Osteoblast (primary cell): ENCODE data around the gene SLC24A3. TPM values are rescaled to one million over a fixed set of nuclear protein-coding genes. Genes with fewer than 3 reads are reported as not detected.
A peak's percentile ranks its signal among the peaks of the same experiment; 100 is the strongest.

Experiments used
- DNase-seq: peaks from one replicate; pipeline ENCODE4 v3.0.0; 2011; ENCODE audit warnings: low spot score, mixed read lengths; ENCODE audit not compliant: insufficient read length; ENCODE audit errors: missing footprints
- H2AFZ ChIP-seq: 2 replicates; pipeline ENCODE4 v1.6.0; 2011; ENCODE audit warnings: mild to moderate bottlenecking, low read length
- H3K27ac ChIP-seq: 2 replicates; pipeline ENCODE4 v1.5.1; 2011; ENCODE audit warnings: mild to moderate bottlenecking, low read depth, low read length, moderate library complexity
- H3K27me3 ChIP-seq: 2 replicates; pipeline ENCODE4 v1.6.0; 2012; ENCODE audit warnings: mild to moderate bottlenecking, control low read depth, inconsistent platforms, low read length, moderate library complexity; ENCODE audit not compliant: insufficient read depth
- H3K36me3 ChIP-seq: 2 replicates; pipeline ENCODE4 v1.5.1; 2011; ENCODE audit warnings: mild to moderate bottlenecking, low read length, control low read depth, moderate library complexity; ENCODE audit not compliant: insufficient read depth
- H3K4me1 ChIP-seq: 2 replicates; pipeline ENCODE4 v1.5.1; 2011; ENCODE audit warnings: mild to moderate bottlenecking, low read length, control low read depth, moderate library complexity; ENCODE audit not compliant: insufficient read depth
- H3K4me2 ChIP-seq: 2 replicates; pipeline ENCODE4 v1.6.0; 2011; ENCODE audit warnings: mild to moderate bottlenecking, low read length; ENCODE audit not compliant: insufficient read depth
- H3K4me3 ChIP-seq: fragments of 200-600 bp; sonication (generic); 3 replicates; pipeline ENCODE4 v1.5.1; 2012; ENCODE audit warnings: mild to moderate bottlenecking, low read length, inconsistent platforms; ENCODE audit not compliant: insufficient read depth
- H3K79me2 ChIP-seq: 2 replicates; pipeline ENCODE4 v1.6.0; 2012; ENCODE audit warnings: mild to moderate bottlenecking, low read length, control low read depth, inconsistent platforms; ENCODE audit not compliant: insufficient read depth
- H3K9me3 ChIP-seq: 2 replicates; pipeline ENCODE4 v1.5.1; 2011; ENCODE audit warnings: low read depth, low read length, control low read depth
- H4K20me1 ChIP-seq: 2 replicates; pipeline ENCODE4 v1.6.0; 2012; ENCODE audit warnings: mild to moderate bottlenecking, low read length, control low read depth; ENCODE audit not compliant: insufficient read depth
- total RNA-seq: library from RNA; depleted of rRNA; stranded (reverse); fragments of >200 nt; gene quantifications from 2 replicates; pipeline ENCODE4 v1.2.3, GENCODE V29; 2012
- TF ChIP-seq, protein P1 (sequence below): IDR thresholded peaks from 2 replicates; pipeline ENCODE4 v1.5.1; 2011; ENCODE audit warnings: mild to moderate bottlenecking, low read depth, low read length, moderate library complexity; ENCODE audit errors: extremely low read depth

SLC24A3 gene
- total RNA-seq, 1 donor, result 1.1 TPM

DNA sequence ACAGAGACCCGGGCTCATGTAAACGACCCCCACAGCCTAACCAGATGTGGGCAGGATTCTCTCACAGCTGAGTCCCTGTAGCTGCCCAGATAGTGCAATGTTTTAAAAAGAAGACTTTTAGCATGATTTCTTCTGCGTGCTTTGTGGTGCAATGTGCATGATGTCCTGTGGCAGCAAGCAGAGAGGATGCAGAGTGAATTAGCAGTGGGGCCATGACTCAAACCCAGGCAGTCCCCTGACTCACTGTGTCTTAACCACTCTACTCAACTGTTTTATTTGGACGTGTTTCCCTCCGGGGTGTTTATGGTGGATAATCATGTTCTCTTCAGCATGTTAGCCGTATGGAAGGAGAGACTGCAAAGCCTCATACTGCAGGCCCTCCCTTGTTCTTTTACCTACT lies 247.9 kb downstream of the SLC24A3 start:
- Histone ChIP-seq H3K36me3 (no peaks in the 10 kb centered on the region), H4K20me1 (no peaks in the 10 kb centered on the region), H3K4me2 (no peak overlapping the region), H2AFZ (no peak overlapping the region), H3K27me3 (no peaks in the 10 kb centered on the region), H3K9me3 (no peaks in the 10 kb centered on the region), H3K4me3 (no peak overlapping the region), H3K79me2 (no peaks in the 10 kb centered on the region), H3K4me1 (peaks cover 4% of the 10 kb centered on the region), H3K27ac (no peak overlapping the region)
- TF ChIP-seq, protein P1, sequence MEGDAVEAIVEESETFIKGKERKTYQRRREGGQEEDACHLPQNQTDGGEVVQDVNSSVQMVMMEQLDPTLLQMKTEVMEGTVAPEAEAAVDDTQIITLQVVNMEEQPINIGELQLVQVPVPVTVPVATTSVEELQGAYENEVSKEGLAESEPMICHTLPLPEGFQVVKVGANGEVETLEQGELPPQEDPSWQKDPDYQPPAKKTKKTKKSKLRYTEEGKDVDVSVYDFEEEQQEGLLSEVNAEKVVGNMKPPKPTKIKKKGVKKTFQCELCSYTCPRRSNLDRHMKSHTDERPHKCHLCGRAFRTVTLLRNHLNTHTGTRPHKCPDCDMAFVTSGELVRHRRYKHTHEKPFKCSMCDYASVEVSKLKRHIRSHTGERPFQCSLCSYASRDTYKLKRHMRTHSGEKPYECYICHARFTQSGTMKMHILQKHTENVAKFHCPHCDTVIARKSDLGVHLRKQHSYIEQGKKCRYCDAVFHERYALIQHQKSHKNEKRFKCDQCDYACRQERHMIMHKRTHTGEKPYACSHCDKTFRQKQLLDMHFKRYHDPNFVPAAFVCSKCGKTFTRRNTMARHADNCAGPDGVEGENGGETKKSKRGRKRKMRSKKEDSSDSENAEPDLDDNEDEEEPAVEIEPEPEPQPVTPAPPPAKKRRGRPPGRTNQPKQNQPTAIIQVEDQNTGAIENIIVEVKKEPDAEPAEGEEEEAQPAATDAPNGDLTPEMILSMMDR, result no peak
- peak; percentile 52 for DNase-seq

- no peak overlapping the region for H3K4me2 ChIP-seq
- H3K4me1 ChIP-seq, result peaks cover 4% of the 10 kb centered on the region
- H3K4me3 ChIP-seq, result no peak overlapping the region
- no peaks in the 10 kb centered on the region for H3K27me3 ChIP-seq
- TF ChIP-seq, protein P1, result no peak
- H2AFZ ChIP-seq, result no peak overlapping the region
- no peaks in the 10 kb centered on the region for H3K36me3 ChIP-seq
- no peaks in the 10 kb centered on the region for H3K79me2 ChIP-seq
- no peak overlapping the region for H3K27ac ChIP-seq
- no peak for DNase-seq
- no peaks in the 10 kb centered on the region for H3K9me3 ChIP-seq
- H4K20me1 ChIP-seq, result no peaks in the 10 kb centered on the region
Observed at GRCh38 chr20:19462491-19462890, 250.0 kb downstream of the SLC24A3 start.

DNA sequence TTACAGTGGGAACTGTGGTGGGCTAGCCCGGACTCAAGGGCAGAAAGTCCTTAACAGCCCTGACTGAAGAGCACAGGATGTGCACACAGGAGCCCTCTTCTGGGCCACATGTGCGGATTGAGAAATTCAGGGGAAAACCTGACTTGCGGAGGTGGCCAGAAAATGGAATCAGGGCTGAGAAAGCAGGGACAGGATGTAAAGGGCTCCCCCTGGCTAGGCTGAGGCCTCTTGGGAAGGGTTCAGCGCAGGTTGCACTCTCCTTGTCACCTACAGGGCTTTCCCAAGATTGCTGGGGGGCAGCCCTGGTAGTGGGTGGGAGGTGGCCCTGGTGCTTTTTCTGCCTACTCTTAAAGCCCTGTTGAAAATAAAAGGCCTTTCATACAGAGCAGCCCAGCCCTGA lies 251.2 kb downstream of the SLC24A3 start:
- H3K4me2 ChIP-seq, result no peak overlapping the region
- H3K4me3 ChIP-seq, result no peak overlapping the region
- H3K27me3 ChIP-seq, result no peaks in the 10 kb centered on the region
- H3K79me2 ChIP-seq, result no peaks in the 10 kb centered on the region
- TF ChIP-seq, protein P1, result no peak
- no peak for DNase-seq
- H3K9me3 ChIP-seq, result no peaks in the 10 kb centered on the region
- no peaks in the 10 kb centered on the region for H3K36me3 ChIP-seq
- no peak overlapping the region for H2AFZ ChIP-seq
- no peaks in the 10 kb centered on the region for H4K20me1 ChIP-seq
- H3K27ac ChIP-seq, result no peak overlapping the region
- H3K4me1 ChIP-seq, result peaks cover 4% of the 10 kb centered on the region

GRCh38 chr20:19465536-19465935 lies 253.1 kb downstream of the SLC24A3 start:
- TF ChIP-seq, protein P1, result no peak
- no peaks in the 10 kb centered on the region for H3K27me3 ChIP-seq

More at GRCh38 chr20:19465536-19465935, 253.1 kb downstream of the SLC24A3 start:
- H3K4me1 ChIP-seq, result peaks cover 4% of the 10 kb centered on the region
- H3K9me3 ChIP-seq, result no peaks in the 10 kb centered on the region
- H2AFZ ChIP-seq, result no peak overlapping the region
- H3K36me3 ChIP-seq, result no peaks in the 10 kb centered on the region
- DNase-seq, result no peak
- no peaks in the 10 kb centered on the region for H4K20me1 ChIP-seq
- H3K4me2 ChIP-seq, result no peak overlapping the region
- no peak overlapping the region for H3K27ac ChIP-seq
- no peaks in the 10 kb centered on the region for H3K79me2 ChIP-seq
- H3K4me3 ChIP-seq, result no peak overlapping the region
